Cortex of kidney (tissue), 1 donor: ENCODE data around the gene CRKL.

ENCODE experiments used
- DNase-seq: peaks from one replicate; lab custom pipeline; 2025; lab: John Stamatoyannopoulos, UW

The CRKL gene

GRCh38 chr22:20997536-20998257, 80.5 kb downstream of the CRKL start:
- DNase-seq: no peak

DNA sequence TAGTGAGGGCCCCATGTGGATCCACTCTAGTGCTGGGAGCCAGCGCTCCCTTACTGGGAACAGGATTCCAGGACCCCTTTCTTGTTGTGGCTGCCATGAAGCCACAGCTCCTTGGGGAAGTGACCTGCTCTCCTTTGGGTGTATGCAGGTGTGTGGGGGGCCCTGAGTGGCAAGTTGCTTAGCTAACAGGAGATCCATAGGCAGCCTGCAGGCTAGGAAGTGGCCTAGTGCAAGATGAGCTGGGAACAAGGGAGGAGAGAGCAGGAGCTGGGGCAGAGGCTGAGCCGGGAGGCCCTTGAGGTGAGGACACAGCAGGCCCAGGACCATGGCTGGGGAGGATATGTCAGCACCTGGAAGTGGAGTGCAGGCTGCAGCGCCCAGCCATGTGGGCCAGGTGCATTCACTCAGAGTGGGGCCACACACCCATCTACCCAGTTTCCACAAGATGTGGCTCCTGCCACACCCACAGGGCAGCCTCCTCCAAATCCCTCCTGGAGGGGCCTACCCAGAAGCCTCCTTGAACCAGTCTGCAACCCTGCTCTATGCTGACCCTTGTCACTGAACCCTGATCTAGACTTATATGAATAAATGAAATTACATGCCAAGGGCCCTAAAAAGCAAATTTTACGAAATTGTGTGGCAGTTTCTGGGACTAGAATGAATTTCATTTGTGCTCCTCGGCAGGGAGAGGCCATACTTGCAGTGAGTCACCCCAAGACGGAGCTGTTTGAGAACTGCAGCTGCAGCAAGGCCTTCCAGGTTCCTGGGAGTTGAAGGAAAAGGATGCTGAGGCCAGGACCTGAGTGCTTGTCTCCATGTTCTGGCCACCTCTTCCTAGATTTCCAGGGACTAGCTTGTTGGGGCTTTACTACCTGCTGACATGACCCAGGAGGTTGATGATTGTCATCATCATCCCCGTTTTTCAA, 81.5 kb downstream of the CRKL start:
- DNase-seq: no peak

DNA sequence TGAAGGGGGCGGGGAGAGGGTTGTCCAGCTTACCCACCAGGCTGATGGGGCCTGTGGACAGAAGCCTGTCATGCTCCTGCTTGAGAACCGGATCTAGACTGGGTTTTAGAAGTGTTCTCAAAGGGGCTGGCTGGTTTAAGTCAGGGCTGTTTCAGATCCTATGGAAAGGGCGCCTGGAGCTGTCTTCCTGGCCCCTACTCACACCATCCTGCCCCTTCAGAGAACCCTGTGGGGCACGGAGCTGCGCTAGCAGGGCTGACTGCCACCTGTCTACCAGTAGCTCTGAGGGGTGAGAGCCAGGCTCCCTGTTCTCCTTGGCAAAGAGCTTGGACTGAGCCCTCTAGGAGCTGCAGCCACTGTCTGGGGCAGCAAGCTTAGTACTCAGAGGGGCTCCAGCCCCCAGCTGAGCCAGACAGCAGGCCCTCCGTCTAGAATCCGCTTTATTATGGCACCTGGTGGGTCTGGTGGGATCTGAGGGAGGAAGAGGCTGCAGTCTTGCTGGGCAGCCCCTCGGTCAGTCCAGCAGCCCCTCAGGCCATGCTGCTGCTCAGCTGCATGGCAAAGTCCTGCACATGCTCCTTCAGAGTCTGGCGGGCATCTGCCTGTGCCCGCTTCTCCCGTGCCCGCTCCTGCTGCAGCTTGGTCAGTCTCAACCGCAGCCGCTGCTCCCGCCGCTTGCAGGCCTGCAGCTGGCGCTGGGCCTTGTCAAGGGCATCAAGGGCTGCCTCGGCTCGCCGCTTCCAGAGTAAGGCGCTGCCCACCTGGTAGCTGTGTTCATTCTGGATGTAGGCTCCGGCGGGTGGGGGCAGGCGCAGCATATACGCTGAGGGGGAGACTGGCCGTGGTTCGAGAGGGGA, 82.4 kb downstream of the CRKL start:
- no peak for DNase-seq

DNA sequence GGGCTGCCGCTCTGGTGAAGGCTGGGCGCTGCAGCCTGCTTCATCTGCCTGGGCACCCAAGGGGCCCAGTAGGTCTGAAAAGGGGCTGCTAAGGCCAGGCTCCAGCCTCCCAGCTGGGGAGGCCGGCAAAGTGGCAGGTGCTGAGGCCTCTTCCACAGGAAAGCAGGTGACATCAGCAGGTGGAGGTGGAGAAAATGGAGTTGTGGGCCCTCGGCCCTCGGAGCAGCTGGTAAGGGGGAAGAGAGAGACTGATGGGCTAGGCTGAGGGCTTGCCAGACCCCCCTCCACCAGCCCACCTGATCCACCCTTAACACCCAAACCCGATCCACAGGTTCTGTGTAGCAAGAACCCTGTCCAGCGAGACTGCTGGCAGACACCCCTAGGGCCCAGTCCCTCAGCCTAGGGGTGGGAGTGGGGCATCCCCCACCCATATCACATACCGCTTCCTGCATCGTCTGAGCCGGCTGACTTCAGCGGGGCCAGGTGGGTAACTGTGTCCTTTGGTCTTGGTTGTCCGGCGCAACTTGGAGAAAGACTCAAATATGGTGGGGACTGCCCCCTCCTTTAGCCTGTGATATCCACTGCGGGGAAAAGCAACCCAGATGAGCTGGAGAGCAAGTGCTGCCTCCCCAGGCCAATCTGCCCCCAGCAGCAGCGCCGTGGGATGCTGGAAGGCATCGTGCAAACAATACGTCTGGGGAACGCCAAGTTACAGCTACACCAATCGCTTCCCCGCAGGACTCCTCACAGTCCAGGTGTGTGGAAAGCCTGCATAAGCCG, 83.2 kb downstream of the CRKL start:
- DNase-seq: no peak

- DNase-seq: no peak
These were observed 83.9 kb downstream of the CRKL start for GRCh38 chr22:21000987-21001600.

DNA sequence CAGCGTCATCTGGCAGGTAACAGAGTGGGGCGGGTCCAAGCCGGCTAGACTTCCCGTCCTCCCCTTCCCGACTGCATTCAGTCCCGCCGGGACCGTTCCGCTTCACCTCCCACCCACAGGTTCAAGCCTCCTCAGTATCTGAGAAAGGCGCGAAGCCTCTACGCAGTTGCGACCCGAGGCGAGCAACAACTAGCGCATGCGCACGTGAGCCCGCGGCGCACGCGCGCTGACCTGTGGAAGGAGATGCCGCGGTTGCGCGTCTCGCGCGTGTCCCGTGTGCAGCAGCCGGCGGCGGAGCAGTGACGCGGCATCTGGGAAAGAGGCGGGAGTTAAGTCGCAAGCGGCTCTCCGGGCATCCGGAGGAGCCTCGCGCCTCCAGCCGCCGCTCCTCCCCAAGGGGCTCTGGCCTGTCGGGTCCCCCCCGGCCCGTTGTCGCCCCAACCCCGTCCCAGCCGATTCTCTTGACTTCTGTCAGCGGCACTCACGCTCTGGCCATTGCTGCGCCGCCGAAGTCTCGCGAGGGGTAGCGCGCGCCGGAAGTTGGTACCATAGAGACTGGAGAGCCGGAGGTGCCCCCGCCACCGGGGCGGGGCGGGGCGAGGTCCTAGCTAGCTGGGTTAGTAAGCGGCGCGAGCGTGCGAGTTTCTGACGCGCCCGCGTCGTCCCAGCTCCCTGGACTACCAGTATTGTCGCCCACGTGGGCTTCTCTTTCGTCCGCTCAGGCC, 84.6 kb downstream of the CRKL start, which contains the start of gene THAP7:
Gene THAP7, minus strand, starts transcription at position 518 of the 725 bp plus-strand sequence. Its CDS starts 207 bp downstream, at position 311.
- no peak for DNase-seq
